Spinal cord (tissue), 10 donors: ENCODE data around the gene RTEL1. TPM values are rescaled to one million over a fixed set of nuclear protein-coding genes. Genes with fewer than 3 reads are reported as not detected.

ENCODE experiments used
- DNase-seq, 6 donors: peaks; one replicate each; pipeline versions ENCODE4 v3.0.0 to v3.0.0-alpha.2; 2013 to 2015; ENCODE audit warnings: low spot score in 6 of 6, low read depth in 4 of 6
- H3K27ac ChIP-seq: one replicate; pipeline ENCODE4 v1.5.1; 2013; ENCODE audit warnings: low read depth, low read length, control low read depth
- H3K27me3 ChIP-seq: one replicate; pipeline ENCODE4 v1.6.1; 2013; ENCODE audit warnings: low read length; ENCODE audit not compliant: control insufficient read depth, insufficient read depth
- H3K36me3 ChIP-seq: one replicate; pipeline ENCODE4 v1.6.1; 2013; ENCODE audit warnings: low read length; ENCODE audit not compliant: control insufficient read depth, insufficient read depth
- H3K4me1 ChIP-seq: one replicate; pipeline ENCODE4 v1.6.1; 2013; ENCODE audit warnings: low read length; ENCODE audit not compliant: control insufficient read depth, insufficient read depth
- H3K4me3 ChIP-seq: one replicate; pipeline ENCODE4 v1.5.1; 2013; ENCODE audit warnings: low read depth, low read length, control low read depth
- H3K9me3 ChIP-seq: one replicate; pipeline ENCODE4 v1.6.1; 2013; ENCODE audit warnings: low read length; ENCODE audit not compliant: control insufficient read depth, insufficient read depth
- WGBS: methylation state at CpG from one replicate; pipeline ENCODE4 v1.1.5; 2013; ENCODE audit warnings: missing lambda C conversion rate; ENCODE audit not compliant: insufficient coverage; 5-methylcytosine and 5-hydroxymethylcytosine counted together
- polyA plus RNA-seq, 2 donors: library from polyadenylated mRNA; unstranded; fragments of 120-200 nt; gene quantifications; one replicate each; pipeline ENCODE4 v1.2.1, GENCODE V29; 2013; ENCODE audit not compliant: insufficient read length in 2 of 2
- total RNA-seq, 2 donors: library from RNA; depleted of rRNA in 1 of 2; stranded (reverse); fragments of 120-200 nt in 1 of 2; fragments of >200 nt in 1 of 2; gene quantifications; one replicate each; pipeline versions ENCODE4 v1.2.3 to v1.2.4, GENCODE V29; 2013 to 2014
- donor health status: healthy.

Gene RTEL1
- total and polyA plus RNA-seq, 4 donors: 8.1 to 29.6 (median 19.3) TPM

DNA sequence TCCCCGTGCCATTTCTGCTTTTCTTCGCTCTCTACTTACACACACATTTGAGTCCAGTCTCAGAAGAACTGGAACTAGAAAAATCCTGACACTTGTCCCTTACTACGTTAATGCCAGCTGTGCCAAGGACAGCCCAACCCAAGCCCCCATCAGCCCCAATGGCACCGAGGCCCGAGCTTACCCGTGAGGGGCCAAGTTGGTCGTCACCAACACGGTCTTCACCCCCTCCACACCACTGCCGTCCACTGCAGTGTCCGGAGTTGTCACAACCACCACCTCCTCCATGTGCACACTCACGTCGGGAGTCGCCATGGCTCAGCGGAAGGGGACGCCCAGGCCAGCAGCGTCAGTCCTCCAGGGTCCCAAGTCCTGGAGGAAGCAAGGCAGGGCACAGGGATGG is 39.0 kb upstream of the RTEL1 start:
- Histone ChIP-seq H3K4me3 (no peak overlapping the region), H3K27me3 (no peaks in the 10 kb centered on the region), H3K36me3 (peaks cover 60% of the 10 kb centered on the region), H3K4me1 (no peaks in the 10 kb centered on the region), H3K27ac (no peak overlapping the region), H3K9me3 (no peaks in the 10 kb centered on the region)
- 96% methylated on average over 16 of the region's 16 CpGs for WGBS
- no peak for DNase-seq

DNA sequence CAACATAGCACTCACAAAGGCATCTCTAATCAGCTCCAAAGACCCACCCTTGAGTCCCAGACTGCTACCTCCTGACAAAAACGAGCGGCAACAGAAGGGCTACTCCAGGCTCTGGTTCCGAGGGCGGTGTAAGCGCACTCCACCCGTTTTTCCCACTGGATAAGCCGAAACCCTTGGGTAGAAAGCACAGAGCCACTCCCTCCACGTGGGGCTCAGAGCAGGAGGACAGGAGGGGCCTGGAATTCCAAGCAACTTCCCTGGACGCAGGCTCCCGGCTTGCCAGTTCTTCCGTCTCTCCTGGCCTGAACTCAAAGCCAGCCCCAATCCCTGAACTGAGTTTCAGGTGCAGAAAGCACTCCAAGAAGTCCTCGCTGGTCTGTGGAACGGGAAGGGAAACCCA is 38.6 kb upstream of the RTEL1 start:
- 83% methylated on average over 13 of the region's 13 CpGs for WGBS

DNA sequence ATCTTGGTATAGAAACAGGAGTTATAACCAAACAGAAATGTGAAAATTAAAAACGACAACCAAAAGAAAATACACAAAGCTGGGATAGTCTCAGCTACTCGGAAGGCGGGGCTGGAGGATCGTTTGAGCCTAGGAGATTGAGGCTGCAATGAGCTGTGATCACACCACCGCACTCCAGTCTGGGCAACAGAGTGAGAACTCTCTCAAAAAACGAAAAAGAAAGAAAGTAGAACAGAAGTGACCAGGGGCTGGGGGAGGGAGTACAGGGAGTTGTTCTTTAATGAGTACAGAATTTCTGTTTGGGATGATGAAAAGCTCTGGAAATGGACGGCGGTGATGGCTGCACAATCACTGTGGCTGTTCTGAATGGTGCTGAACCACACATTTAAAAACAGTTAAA is 37.1 kb upstream of the RTEL1 start:
- Histone ChIP-seq H3K36me3 (peaks cover 47% of the 10 kb centered on the region), H3K4me1 (peaks cover 6% of the 10 kb centered on the region), H3K27me3 (no peaks in the 10 kb centered on the region), H3K4me3 (no peak overlapping the region), H3K9me3 (no peaks in the 10 kb centered on the region), H3K27ac (no peak overlapping the region)
- 83% methylated on average over 8 of the region's 8 CpGs for WGBS
- no peak for DNase-seq

More for the DNA sequence above, 38.6 kb upstream of the RTEL1 start:
- Histone ChIP-seq H3K4me3 (no peak overlapping the region), H3K27me3 (no peaks in the 10 kb centered on the region), H3K4me1 (no peaks in the 10 kb centered on the region), H3K9me3 (no peaks in the 10 kb centered on the region), H3K36me3 (peaks cover 59% of the 10 kb centered on the region), H3K27ac (no peak overlapping the region)
- no peak for DNase-seq

GRCh38 chr20:63622096-63622495 is 36.0 kb upstream of the RTEL1 start:
- H3K4me3 ChIP-seq: no peak overlapping the region

GRCh38 chr20:63622732-63623131 is 35.4 kb upstream of the RTEL1 start:
- no peaks in the 10 kb centered on the region for H3K27me3 ChIP-seq
- no peak overlapping the region for H3K4me3 ChIP-seq
- DNase-seq: no peak
- peaks cover 30% of the 10 kb centered on the region for H3K36me3 ChIP-seq
- peaks cover 12% of the 10 kb centered on the region for H3K4me1 ChIP-seq
- WGBS: 81% methylated on average over 5 of the region's 14 CpGs
- no peaks in the 10 kb centered on the region for H3K9me3 ChIP-seq
- H3K27ac ChIP-seq: no peak overlapping the region

More at GRCh38 chr20:63622096-63622495, 36.0 kb upstream of the RTEL1 start:
- Histone ChIP-seq H3K9me3 (no peaks in the 10 kb centered on the region), H3K27ac (no peak overlapping the region), H3K27me3 (no peaks in the 10 kb centered on the region), H3K4me1 (peaks cover 8% of the 10 kb centered on the region), H3K36me3 (peaks cover 36% of the 10 kb centered on the region)
- DNase-seq: no peak
- WGBS: 86% methylated on average over 2 of the region's 4 CpGs

GRCh38 chr20:63624486-63624885 is 33.6 kb upstream of the RTEL1 start:
- no peaks in the 10 kb centered on the region for H3K9me3 ChIP-seq
- H3K36me3 ChIP-seq: peaks cover 12% of the 10 kb centered on the region
- peak in 1 of 6 donors; percentile 25 for DNase-seq
- no peaks in the 10 kb centered on the region for H3K27me3 ChIP-seq
- no peak overlapping the region for H3K4me3 ChIP-seq
- no peak overlapping the region for H3K27ac ChIP-seq
- WGBS: 81% methylated on average over 10 of the region's 15 CpGs
- peaks cover 25% of the 10 kb centered on the region for H3K4me1 ChIP-seq

DNA sequence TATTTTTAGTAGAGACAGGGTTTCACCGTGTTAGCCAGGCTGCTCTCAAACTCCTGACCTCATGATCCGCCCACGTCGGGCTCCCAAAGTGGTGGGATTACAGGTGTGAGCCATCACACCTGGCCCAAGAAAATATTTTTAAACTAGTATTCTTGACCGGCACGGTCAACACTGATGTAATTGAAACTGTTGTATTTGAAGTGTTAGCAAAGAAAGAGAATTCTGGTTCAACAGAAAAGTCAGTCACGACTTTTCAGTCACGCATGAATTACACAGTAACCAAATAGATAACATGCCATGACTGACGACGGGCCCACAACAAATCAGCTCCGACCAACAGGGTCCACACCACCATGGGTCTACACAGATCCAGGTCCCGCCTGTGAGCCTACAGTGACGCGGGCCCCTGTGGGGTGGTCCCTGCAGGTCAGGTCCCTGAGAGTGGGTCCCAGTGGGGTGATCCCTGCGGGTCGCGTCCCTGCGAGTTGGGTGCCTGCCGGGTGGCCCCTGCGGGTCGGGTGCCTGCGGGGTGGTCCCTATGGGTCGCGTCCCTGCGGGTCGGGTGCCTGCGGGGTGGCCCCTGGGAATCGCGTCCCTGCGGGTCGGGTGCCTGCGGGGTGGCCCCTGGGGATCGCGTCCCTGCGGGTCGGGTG is 32.2 kb upstream of the RTEL1 start:
- Histone ChIP-seq H3K4me3 (peak overlapping the region; percentile 51), H3K9me3 (no peaks in the 10 kb centered on the region), H3K27me3 (no peaks in the 10 kb centered on the region), H3K4me1 (peaks cover 25% of the 10 kb centered on the region), H3K36me3 (peaks cover 5% of the 10 kb centered on the region), H3K27ac (peak overlapping the region; percentile 60)
- WGBS: 12% methylated on average over 35 of the region's 36 CpGs
- DNase-seq: peak in 2 of 6 donors; percentile 31

DNA sequence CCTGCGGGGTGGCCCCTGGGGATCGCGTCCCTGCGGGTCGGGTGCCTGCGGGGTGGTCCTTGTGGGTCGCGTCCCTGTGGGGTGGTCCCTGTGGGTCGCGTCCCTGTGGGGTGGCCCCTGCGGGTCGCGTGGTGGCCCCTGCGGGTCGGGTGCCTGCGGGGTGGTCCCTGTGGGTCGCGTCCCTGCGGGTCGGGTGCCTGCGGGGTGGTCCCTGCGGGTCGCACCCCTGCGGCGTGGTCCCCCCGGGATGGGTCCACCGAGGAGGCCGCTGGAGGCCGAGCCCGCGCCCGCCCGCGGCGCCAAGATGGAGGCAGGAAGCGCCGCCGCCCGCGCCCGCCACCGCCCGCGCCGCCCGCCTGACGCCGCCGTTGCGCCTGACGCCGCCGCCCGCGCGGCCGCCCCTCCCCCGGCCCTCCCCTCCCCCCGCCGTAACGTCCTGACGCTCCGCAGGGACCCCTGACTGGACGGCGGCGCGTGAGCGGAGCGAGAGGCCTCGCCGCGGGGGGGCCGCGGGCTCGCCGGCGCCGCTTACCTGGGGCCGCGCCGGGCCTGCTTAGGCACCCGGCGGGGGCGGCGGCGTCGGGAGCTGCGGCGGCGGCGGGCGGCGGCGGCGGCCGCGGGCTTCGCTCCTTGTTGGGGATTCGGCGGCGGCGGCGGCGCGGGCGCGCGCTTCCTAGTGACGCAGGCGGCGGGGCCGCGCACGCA is 31.5 kb upstream of the RTEL1 start, which contains the start of gene GMEB2:
GMEB2 (minus strand) TSS at position 678 of the 705 bp plus-strand sequence. CDS start 7,704 bp downstream, outside the sequence.
- peaks cover 25% of the 10 kb centered on the region for H3K4me1 ChIP-seq
- peak within 1 kb of the TSS; percentile 67 for H3K27ac ChIP-seq
- peak in 5 of 6 donors; percentile 51 to 93 (median 69) for DNase-seq
- WGBS: 0% methylated on average over 110 of the region's 114 CpGs
- H3K27me3 ChIP-seq: no peaks in the 10 kb centered on the region
- H3K9me3 ChIP-seq: no peaks in the 10 kb centered on the region
- peaks cover 5% of the 10 kb centered on the region for H3K36me3 ChIP-seq
- peak within 1 kb of the TSS; percentile 76 for H3K4me3 ChIP-seq

DNA sequence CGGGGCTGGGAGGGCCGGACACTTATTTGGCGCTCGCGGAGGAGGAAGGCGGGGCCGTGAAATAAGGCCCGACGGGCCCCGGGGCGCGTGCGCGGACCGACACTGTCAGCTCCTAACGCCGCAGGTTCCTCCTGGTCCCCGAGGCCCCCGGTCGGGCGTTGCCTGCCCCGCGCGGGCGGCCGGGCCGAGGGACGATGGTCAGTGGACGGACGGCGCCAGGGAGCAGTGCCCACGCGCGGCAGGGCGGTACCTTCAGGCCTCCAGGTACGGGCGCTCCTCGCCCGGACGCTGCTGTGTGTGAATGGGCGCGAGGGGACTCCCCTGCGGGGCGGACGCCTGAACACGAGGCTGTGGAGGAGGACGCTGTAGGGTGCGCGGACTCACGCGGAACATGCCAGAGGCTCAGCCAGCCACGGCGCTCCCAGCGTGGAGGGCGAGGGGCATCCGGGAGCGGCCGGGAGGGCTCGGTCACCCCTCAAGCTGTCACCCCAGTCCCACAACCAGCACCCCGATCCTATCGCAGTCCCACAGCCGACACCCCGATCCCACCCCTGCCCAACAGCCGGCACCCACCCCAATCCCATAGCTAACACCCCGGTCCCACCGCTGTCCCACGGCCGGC is 30.9 kb upstream of the RTEL1 start:
- no peaks in the 10 kb centered on the region for H3K27me3 ChIP-seq
- peak overlapping the region; percentile 76 for H3K4me3 ChIP-seq
- WGBS: 1% methylated on average over 66 of the region's 68 CpGs
- no peaks in the 10 kb centered on the region for H3K9me3 ChIP-seq
- H3K36me3 ChIP-seq: peaks cover 5% of the 10 kb centered on the region
- peak overlapping the region; percentile 67 for H3K27ac ChIP-seq
- peaks cover 25% of the 10 kb centered on the region for H3K4me1 ChIP-seq
- DNase-seq: peak; percentile 78 to 98 (median 87)
